GM19395 (cell line): ENCODE measurements around the gene EXOC4.

Experiments used
- ATAC-seq: cut with Tn5 transposase; IDR thresholded peaks from one replicate; pipeline ENCODE4 v1.9.1; 2021; ENCODE audit warnings: mild to moderate bottlenecking, moderate library complexity; ENCODE audit not compliant: unreplicated experiment

EXOC4 gene

GRCh38 chr7:133480868-133481267, 228.0 kb downstream of the EXOC4 start:
- ATAC-seq, result no peak

GRCh38 chr7:133481676-133482075, 228.8 kb downstream of the EXOC4 start:
- ATAC-seq, result no peak

- ATAC-seq, result no peak
Observed at GRCh38 chr7:133482599-133482998, 229.7 kb downstream of the EXOC4 start.

GRCh38 chr7:133484086-133484485, 231.2 kb downstream of the EXOC4 start:
- ATAC-seq, result no peak

- no peak for ATAC-seq
Observed at GRCh38 chr7:133489906-133490305, 237.0 kb downstream of the EXOC4 start.

GRCh38 chr7:133491201-133491691, 238.4 kb downstream of the EXOC4 start:
- ATAC-seq, result no peak

GRCh38 chr7:133491846-133492652, 239.2 kb downstream of the EXOC4 start:
- no peak for ATAC-seq

- ATAC-seq, result no peak
Observed at GRCh38 chr7:133497061-133497460, 244.2 kb downstream of the EXOC4 start.

GRCh38 chr7:133501771-133502170, 248.9 kb downstream of the EXOC4 start:
- no peak for ATAC-seq

- ATAC-seq, result no peak
Observed at GRCh38 chr7:133502498-133502897, 249.6 kb downstream of the EXOC4 start.

- ATAC-seq, result no peak
Observed at GRCh38 chr7:133502972-133503371, 250.1 kb downstream of the EXOC4 start.

- no peak for ATAC-seq
Observed at GRCh38 chr7:133504825-133505224, 251.9 kb downstream of the EXOC4 start.

GRCh38 chr7:133509822-133510221, 256.9 kb downstream of the EXOC4 start:
- ATAC-seq, result no peak

- ATAC-seq, result no peak
Observed at GRCh38 chr7:133510326-133511055, 257.6 kb downstream of the EXOC4 start.

GRCh38 chr7:133511252-133511651, 258.4 kb downstream of the EXOC4 start:
- no peak for ATAC-seq

- no peak for ATAC-seq
Observed at GRCh38 chr7:133511708-133512107, 258.8 kb downstream of the EXOC4 start.

GRCh38 chr7:133512560-133512959, 259.7 kb downstream of the EXOC4 start:
- ATAC-seq, result no peak

GRCh38 chr7:133513608-133514007, 260.7 kb downstream of the EXOC4 start:
- ATAC-seq, result no peak

- ATAC-seq, result no peak
Observed at GRCh38 chr7:133514551-133514950, 261.7 kb downstream of the EXOC4 start.

GRCh38 chr7:133517766-133518165, 264.9 kb downstream of the EXOC4 start:
- no peak for ATAC-seq

- ATAC-seq, result no peak
Observed at GRCh38 chr7:133518718-133519117, 265.8 kb downstream of the EXOC4 start.

- no peak for ATAC-seq
Observed at GRCh38 chr7:133520248-133520647, 267.4 kb downstream of the EXOC4 start.
